H1 (cell line): ENCODE data around the gene ZNF366. TPM values are rescaled to one million over a fixed set of nuclear protein-coding genes. Genes with fewer than 3 reads are reported as not detected.

Experiments
- CTCF ChIA-PET: fragments of 300-600 bp; sonication (Branson Sonifier 250); formaldehyde crosslinking; loops from one replicate; lab custom pipeline; 2021; ENCODE audit not compliant: partially characterized antibody; lab: Charles Lee
- POLR2A ChIA-PET: fragments of 300-600 bp; sonication (Branson Sonifier 250); formaldehyde crosslinking; loops from one replicate; lab custom pipeline; 2021; ENCODE audit warnings: inconsistent platforms; ENCODE audit not compliant: partially characterized antibody; lab: Charles Lee
- DNase-seq, 2 experiments: peaks; one replicate each; pipeline versions ENCODE4 v3.0.0 to v3.0.0-alpha.2; 2010 to 2022; ENCODE audit warnings: low spot score in 2 of 2, low read depth in 1 of 2, mixed read lengths in 1 of 2
- FAIRE-seq: peaks from 2 replicates; lab custom pipeline; 2011; peaks lifted over from hg19 to GRCh38; lab: Jason Lieb, UNC
- H2AFZ ChIP-seq: 2 replicates; pipeline ENCODE4 v1.8.1; 2012; ENCODE audit warnings: low read length, inconsistent platforms
- H2AK5ac ChIP-seq: 2 replicates; pipeline ENCODE4 v1.6.1; 2013; ENCODE audit warnings: low read depth, low read length
- H2BK120ac ChIP-seq: replicated peaks from 2 replicates; pipeline ENCODE3; 2013; ENCODE audit warnings: low read depth, low read length, inconsistent platforms
- H2BK12ac ChIP-seq: 2 replicates; pipeline ENCODE4 v1.6.1; 2013; ENCODE audit warnings: low read depth, low read length
- H2BK15ac ChIP-seq: 2 replicates; pipeline ENCODE4 v1.6.1; 2013; ENCODE audit warnings: low read length
- H2BK20ac ChIP-seq: 2 replicates; pipeline ENCODE4 v1.6.1; 2013; ENCODE audit warnings: low read length
- H2BK5ac ChIP-seq: 2 replicates; pipeline ENCODE4 v1.6.1; 2013; ENCODE audit warnings: low read depth, low read length
- H3K14ac ChIP-seq: 2 replicates; pipeline ENCODE4 v1.6.1; 2013; ENCODE audit warnings: inconsistent platforms; ENCODE audit not compliant: insufficient read length
- H3K18ac ChIP-seq: 2 replicates; pipeline ENCODE4 v1.6.1; 2013; ENCODE audit warnings: low read length; ENCODE audit errors: extremely low read depth
- H3K23ac ChIP-seq: 2 replicates; pipeline ENCODE4 v1.6.1; 2013; ENCODE audit warnings: inconsistent platforms; ENCODE audit not compliant: insufficient read length
- H3K23me2 ChIP-seq: 2 replicates; pipeline ENCODE4 v1.6.1; 2013; ENCODE audit warnings: low read depth, low read length
- H3K27ac ChIP-seq: 2 replicates; pipeline ENCODE4 v1.6.1; 2011; ENCODE audit warnings: low read depth, low read length, inconsistent platforms
- H3K27me3 ChIP-seq, 4 experiments: replicated peaks in 1 of 4; 1 replicate in 1 of 4; 2 replicates in 3 of 4; pipeline versions ENCODE4 v1.6.1 to v1.8.1; 2011 to 2013; ENCODE audit warnings: low read length in 3 of 4, mild to moderate bottlenecking in 3 of 4, inconsistent platforms in 2 of 4, mixed read lengths in 2 of 4, moderate library complexity in 1 of 4; ENCODE audit not compliant: control insufficient read depth in 3 of 4, insufficient read depth in 3 of 4; ENCODE audit errors: extremely low read depth in 1 of 4
- H3K36me3 ChIP-seq, 4 experiments: 2 replicates each; pipeline versions ENCODE4 v1.6.1 to v1.8.1; 2011 to 2013; ENCODE audit warnings: mild to moderate bottlenecking in 4 of 4, low read length in 3 of 4, moderate library complexity in 2 of 4, control low read depth in 1 of 4, inconsistent platforms in 1 of 4; ENCODE audit not compliant: insufficient read depth in 4 of 4, control insufficient read depth in 2 of 4
- H3K4ac ChIP-seq: replicated peaks from 2 replicates; pipeline ENCODE3; 2013; ENCODE audit warnings: low read length, low read depth, mixed read lengths, inconsistent platforms; ENCODE audit not compliant: insufficient read length
- H3K4me1 ChIP-seq, 4 experiments: replicated peaks in 1 of 4; 1 replicate in 1 of 4; 2 replicates in 3 of 4; pipeline versions ENCODE4 v1.6.1 to v1.8.1; 2011 to 2013; ENCODE audit warnings: low read length in 3 of 4, inconsistent platforms in 2 of 4, mixed read lengths in 1 of 4; ENCODE audit not compliant: insufficient read depth in 4 of 4, control insufficient read depth in 3 of 4
- H3K4me2 ChIP-seq, 2 experiments: 2 replicates each; pipeline versions ENCODE4 v1.6.1 to v1.8.1; 2011 to 2013; ENCODE audit warnings: low read depth in 2 of 2, low read length in 2 of 2, control low read depth in 1 of 2, inconsistent platforms in 1 of 2, mild to moderate bottlenecking in 1 of 2; ENCODE audit not compliant: insufficient read depth in 1 of 2
- H3K4me3 ChIP-seq, 4 experiments: fragments of 200-600, 300-600 bp in 1 of 4; sonication (generic), shearing (Covaris generic), sonication (Bioruptor Twin) in 1 of 4; 2 replicates each; pipeline versions ENCODE4 v1.5.1 to v1.8.1; 2011 to 2016; ENCODE audit warnings: low read length in 4 of 4, low read depth in 3 of 4, control low read depth in 2 of 4, inconsistent platforms in 2 of 4, mild to moderate bottlenecking in 2 of 4, mixed read lengths in 1 of 4, moderate library complexity in 1 of 4; ENCODE audit not compliant: insufficient read depth in 2 of 4; ENCODE audit errors: extremely low read depth in 1 of 4
- H3K56ac ChIP-seq: replicated peaks from 2 replicates; pipeline ENCODE3; 2013; ENCODE audit warnings: low read depth, mild to moderate bottlenecking, mixed read lengths, low read length, inconsistent platforms; ENCODE audit not compliant: insufficient read length
- H3K79me1 ChIP-seq: 2 replicates; pipeline ENCODE4 v1.6.1; 2013; ENCODE audit warnings: low read depth, low read length, control low read depth
- H3K79me2 ChIP-seq, 2 experiments: 2 replicates each; pipeline versions ENCODE4 v1.6.1 to v1.8.1; 2012 to 2013; ENCODE audit warnings: low read length in 2 of 2, mild to moderate bottlenecking in 2 of 2, inconsistent platforms in 1 of 2; ENCODE audit not compliant: insufficient read depth in 2 of 2, control insufficient read depth in 1 of 2
- H3K9ac ChIP-seq, 4 experiments: replicated peaks in 1 of 4; 1 replicate in 1 of 4; 2 replicates in 3 of 4; pipeline versions ENCODE4 v1.6.1 to v1.8.1; 2011 to 2013; ENCODE audit warnings: low read depth in 3 of 4, low read length in 3 of 4, control low read depth in 2 of 4, mild to moderate bottlenecking in 2 of 4, moderate library complexity in 2 of 4, inconsistent platforms in 1 of 4; ENCODE audit errors: extremely low read depth in 1 of 4
- H3K9me3 ChIP-seq, 2 experiments: 2 replicates each; pipeline versions ENCODE4 v1.6.1 to v1.8.1; 2012 to 2013; ENCODE audit warnings: mild to moderate bottlenecking in 2 of 2, moderate library complexity in 2 of 2, control low read depth in 1 of 2, inconsistent platforms in 1 of 2, low read depth in 1 of 2, low read length in 1 of 2, mixed read lengths in 1 of 2; ENCODE audit not compliant: insufficient read depth in 2 of 2
- H4K20me1 ChIP-seq, 2 experiments: replicated peaks in 1 of 2; 2 replicates each; pipeline versions ENCODE3 to v1.8.1; 2011 to 2013; ENCODE audit warnings: inconsistent platforms in 2 of 2, low read length in 2 of 2, mild to moderate bottlenecking in 1 of 2; ENCODE audit not compliant: insufficient read depth in 2 of 2, control insufficient read depth in 1 of 2
- H4K5ac ChIP-seq: 2 replicates; pipeline ENCODE4 v1.6.1; 2013; ENCODE audit warnings: low read length, low read depth, mixed read lengths, inconsistent platforms; ENCODE audit not compliant: insufficient read length
- H4K8ac ChIP-seq: 2 replicates; pipeline ENCODE4 v1.8.0; 2013; ENCODE audit warnings: mild to moderate bottlenecking, moderate library complexity, low read length, inconsistent platforms; ENCODE audit not compliant: insufficient read depth; ENCODE audit errors: extremely low read depth
- H4K91ac ChIP-seq: replicated peaks from 2 replicates; pipeline ENCODE3; 2013; ENCODE audit warnings: low read length, mixed read lengths, inconsistent platforms; ENCODE audit not compliant: insufficient read length
- BACH1 ChIP-seq: IDR thresholded peaks from 2 replicates; pipeline ENCODE4 v1.6.1; 2012; ENCODE audit warnings: low read length, improper control_type of control experiment
- BCL11A ChIP-seq, 2 experiments: IDR thresholded peaks; one replicate each; pipeline ENCODE4 v1.6.1; 2011; ENCODE audit warnings: low read depth in 2 of 2, low read length in 2 of 2, mild to moderate bottlenecking in 2 of 2
- BRCA1 ChIP-seq: IDR thresholded peaks from 2 replicates; pipeline ENCODE4 v1.6.1; 2012; ENCODE audit warnings: low read depth, low read length, improper control_type of control experiment
- CBX5 ChIP-seq: fragments of 300-800, 300-1000 bp; sonication (generic); IDR thresholded peaks from 2 replicates; pipeline ENCODE4 v1.7.1; 2016; ENCODE audit warnings: antibody characterized with exemption, low read length, low read depth
- CEBPB ChIP-seq: IDR thresholded peaks from 2 replicates; pipeline ENCODE4 v1.6.1; 2012; ENCODE audit warnings: low read depth, low read length
- EGR1 ChIP-seq: IDR thresholded peaks from 2 replicates; pipeline ENCODE4 v1.6.1; 2011; ENCODE audit warnings: low read depth, low read length, borderline replicate concordance
- GTF2F1 ChIP-seq: IDR thresholded peaks from 2 replicates; pipeline ENCODE4 v1.6.1; 2012; ENCODE audit warnings: low read depth, low read length, improper control_type of control experiment, borderline replicate concordance
- KDM4A ChIP-seq: IDR thresholded peaks from one replicate; pipeline ENCODE4 v1.7.1; 2012; ENCODE audit warnings: low read depth, mild to moderate bottlenecking, moderate library complexity, low read length, inconsistent platforms; ENCODE audit not compliant: severe bottlenecking
- NRF1 ChIP-seq: IDR thresholded peaks from 2 replicates; pipeline ENCODE4 v1.6.1; 2011; ENCODE audit warnings: mild to moderate bottlenecking, low read depth, low read length, improper control_type of control experiment
- SP1 ChIP-seq: IDR thresholded peaks from 2 replicates; pipeline ENCODE4 v1.6.1; 2011; ENCODE audit warnings: low read depth, low read length
- SP2 ChIP-seq: IDR thresholded peaks from 2 replicates; pipeline ENCODE4 v1.6.1; 2012; ENCODE audit warnings: mild to moderate bottlenecking, low read length, inconsistent platforms
- SRF ChIP-seq: IDR thresholded peaks from 2 replicates; pipeline ENCODE4 v1.6.1; 2011; ENCODE audit warnings: mild to moderate bottlenecking, low read depth, low read length, moderate library complexity
- SUZ12 ChIP-seq: fragments of 200-600 bp; sonication (generic); IDR thresholded peaks from 2 replicates; pipeline ENCODE4 v1.6.1; 2012; ENCODE audit warnings: mild to moderate bottlenecking, inconsistent platforms, low read length, moderate library complexity, mixed read lengths
- WGBS, 2 experiments: shearing (Covaris generic) in 1 of 2; methylation state at CpG; one replicate each; pipeline versions ENCODE4 v1.1.6 to v1.1.7; 2013 to 2015; ENCODE audit warnings: low lambda C conversion rate in 2 of 2, mixed read lengths in 2 of 2, inconsistent platforms in 1 of 2, low coverage in 1 of 2, missing lambda C conversion rate in 1 of 2; ENCODE audit not compliant: insufficient replicate concordance in 2 of 2, insufficient coverage in 1 of 2, insufficient read length in 1 of 2; ENCODE audit errors: extremely low coverage in 1 of 2, missing lambda C conversion rate in 1 of 2; 5-methylcytosine and 5-hydroxymethylcytosine counted together
- polyA plus RNA-seq, 7 experiments: library from polyadenylated mRNA; depleted of rRNA in 3 of 7; stranded (reverse) in 5 of 7; unstranded in 2 of 7; fragments of >200 nt in 5 of 7; fragments of 200-250 nt in 2 of 7; gene quantifications; 1 replicate in 5 of 7; 2 replicates in 1 of 7; 4 replicates in 1 of 7; pipeline versions ENCODE4 v1.2.1 to v1.2.3, GENCODE V29; 2011 to 2013; ENCODE audit warnings: missing spikeins in 2 of 7, mixed read lengths in 2 of 7
- total RNA-seq: library from RNA; stranded (reverse); fragmentation: NEBNext Ultra II Directional; extraction: Animal tissue kit (Norgen Biotek cat#: 25700); gene quantifications from 2 replicates; pipeline ENCODE4 v1.2.1, GENCODE V29; 2021
- TF ChIP-seq, protein P1 (sequence below): IDR thresholded peaks from 2 replicates; pipeline ENCODE4 v1.6.1; 2011; ENCODE audit warnings: low read depth, mild to moderate bottlenecking, low read length; ENCODE audit not compliant: insufficient read depth

ZNF366 gene
- total and polyA plus RNA-seq, 2 of the 8 experiments (the other 6 are each of a cell fraction or from before 2014, with no cell fraction given): not detected

DNA sequence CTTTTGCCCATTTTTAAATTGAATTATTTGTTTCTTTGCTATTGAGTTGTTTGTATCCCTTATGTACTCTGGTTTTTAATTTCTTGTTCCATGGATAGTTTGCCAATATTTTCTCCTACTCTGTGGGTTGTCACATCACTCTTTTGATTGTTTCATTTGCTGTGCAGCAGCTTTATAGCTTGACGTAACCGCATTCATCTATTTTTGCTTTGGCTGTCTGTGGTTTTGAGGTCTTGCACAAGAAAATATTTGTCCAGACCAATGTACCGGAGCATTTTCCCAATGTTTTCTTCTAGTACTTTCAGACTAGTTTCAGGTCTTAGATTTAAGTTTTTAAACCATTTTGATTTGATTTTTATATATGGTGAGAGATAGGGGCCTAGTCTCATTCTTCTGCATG lies 36.2 kb upstream of the ZNF366 start:
- no peak overlapping the region for H3K27ac ChIP-seq
- 96% methylated on average over 3 of the region's 3 CpGs; no CpG with 5 or more reads in 1 of the 2 experiments for WGBS, 2 experiments
- CTCF ChIA-PET: no interaction called here

More for the DNA sequence above, 36.2 kb upstream of the ZNF366 start:
- Histone ChIP-seq H2BK12ac (no peak overlapping the region), H3K4me1 (0 out of 7 replicates have a peak, but pooled peaks cover 0 to 2% (median 0%) of the 10 kb centered on the region in 4 experiments), H3K4ac (no peak overlapping the region), H3K79me2 (no peaks in the 10 kb centered on the region), H2AFZ (no peak overlapping the region), H3K9ac (no peak overlapping the region), H3K23me2 (no peaks in the 10 kb centered on the region), H4K8ac (no peak overlapping the region), H2BK5ac (no peak overlapping the region), H3K4me2 (no peak overlapping the region), H4K91ac (no peak overlapping the region), H3K56ac (no peak overlapping the region), H2BK120ac (no peak overlapping the region), H2BK20ac (no peak overlapping the region), H3K14ac (no peak overlapping the region), H3K79me1 (no peaks in the 10 kb centered on the region), H4K20me1 (no peaks in the 10 kb centered on the region), H3K9me3 (no peaks in the 10 kb centered on the region), H3K27me3 (no peaks in the 10 kb centered on the region), H3K4me3 (no peak overlapping the region), H4K5ac (no peak overlapping the region), H2BK15ac (no peak overlapping the region), H3K23ac (no peak overlapping the region), H3K36me3 (no peaks in the 10 kb centered on the region), H2AK5ac (no peak overlapping the region), H3K18ac (no peak overlapping the region)
- FAIRE-seq (no peak), DNase-seq (no peak)
- POLR2A ChIA-PET: no interaction called here
- TF ChIP-seq CEBPB: no peak
- TF ChIP-seq SRF: no peak
- TF ChIP-seq KDM4A: no peak
- TF ChIP-seq CBX5: no peak
- TF ChIP-seq BRCA1: no peak
- no peak for TF ChIP-seq GTF2F1
- TF ChIP-seq EGR1: no peak
- no peak for TF ChIP-seq BACH1
- no peak for TF ChIP-seq SP1
- TF ChIP-seq, protein P1, sequence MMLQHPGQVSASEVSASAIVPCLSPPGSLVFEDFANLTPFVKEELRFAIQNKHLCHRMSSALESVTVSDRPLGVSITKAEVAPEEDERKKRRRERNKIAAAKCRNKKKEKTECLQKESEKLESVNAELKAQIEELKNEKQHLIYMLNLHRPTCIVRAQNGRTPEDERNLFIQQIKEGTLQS: no peak
- TF ChIP-seq SUZ12: no peak
- no peak for TF ChIP-seq BCL11A (IDR thresholded peaks at IDR 0.05; ENCODE audit: low read depth in 2 of 2, low read length in 2 of 2)
- no peak for TF ChIP-seq NRF1
- TF ChIP-seq SP2: no peak
